ENCODE data around the gene RARG. TPM values are rescaled to one million over a fixed set of nuclear protein-coding genes. Genes with fewer than 3 reads are reported as not detected.

The RARG gene
- total and polyA plus RNA-seq, 2 of the 8 experiments (the other 6 are each of a cell fraction or from before 2014, with no cell fraction given) = 68.6 to 68.9 TPM

- H2BK15ac ChIP-seq (ENCODE audit: low read length) = no peak overlapping the region
- WGBS, 2 experiments (ENCODE audit: extremely low coverage in 1 of 2, insufficient coverage in 1 of 2, insufficient read length in 1 of 2, insufficient replicate concordance in 2 of 2, low coverage in 1 of 2, low lambda C conversion rate in 2 of 2, missing lambda C conversion rate in 1 of 2) = 88% methylated on average over 17 of the region's 19 CpGs; no CpG with 5 or more reads in 1 of the 2 experiments
- no peaks in the 10 kb centered on the region for H3K79me1 ChIP-seq (ENCODE audit: low read depth, low read length)
- FAIRE-seq = no peak
- H3K4me1 ChIP-seq (replicated peaks in 1 of 4; ENCODE audit: control insufficient read depth in 3 of 4, insufficient read depth in 4 of 4, low read length in 3 of 4) = no peaks in the 10 kb centered on the region; a peak in 1 of 7 replicates
- H4K91ac ChIP-seq (replicated peaks; ENCODE audit: insufficient read length, low read length) = no peak overlapping the region
- H3K56ac ChIP-seq (replicated peaks; ENCODE audit: insufficient read length, low read depth, low read length) = no peak overlapping the region
- H3K27me3 ChIP-seq (replicated peaks in 1 of 4; ENCODE audit: control insufficient read depth in 3 of 4, extremely low read depth in 1 of 4, insufficient read depth in 3 of 4, low read length in 3 of 4) = peaks cover 2 to 37% (median 18%) of the 10 kb centered on the region in 4 experiments
- no peak overlapping the region for H3K27ac ChIP-seq (ENCODE audit: low read depth, low read length)
- H4K5ac ChIP-seq (ENCODE audit: insufficient read length, low read depth, low read length) = no peak overlapping the region
- H2BK20ac ChIP-seq (ENCODE audit: low read length) = no peak overlapping the region
- H2BK5ac ChIP-seq (ENCODE audit: low read depth, low read length) = 0 out of 2 replicates have a peak overlapping the region, but pooled peaks have one; percentile 30
- no peak overlapping the region for H2AFZ ChIP-seq (ENCODE audit: low read length)
- no peaks in the 10 kb centered on the region for H3K36me3 ChIP-seq (ENCODE audit: control insufficient read depth in 2 of 4, insufficient read depth in 4 of 4, low read length in 3 of 4)
- no peak overlapping the region for H2BK120ac ChIP-seq (replicated peaks; ENCODE audit: low read depth, low read length)
- H3K14ac ChIP-seq (ENCODE audit: insufficient read length) = no peak overlapping the region
- peak overlapping the region; percentile 43 to 53; a peak in 3 of 4 replicates for H3K4me2 ChIP-seq (ENCODE audit: insufficient read depth in 1 of 2, low read depth in 2 of 2, low read length in 2 of 2)
- H3K4me3 ChIP-seq (ENCODE audit: extremely low read depth in 1 of 4, insufficient read depth in 2 of 4, low read depth in 3 of 4, low read length in 4 of 4) = peak overlapping the region in 1 of 4 experiments; percentile 47; a peak in 1 of 8 replicates
- peak overlapping the region; percentile 72 for H3K4ac ChIP-seq (replicated peaks; ENCODE audit: insufficient read length, low read depth, low read length)
- no peak overlapping the region; the same call in 1 of the 2 replicates for H2AK5ac ChIP-seq (ENCODE audit: low read depth, low read length)
- H3K23ac ChIP-seq (ENCODE audit: insufficient read length) = no peak overlapping the region
- DNase-seq (ENCODE audit: low read depth in 1 of 2, low spot score in 2 of 2) = no peak
- H3K9me3 ChIP-seq (ENCODE audit: insufficient read depth in 2 of 2, low read depth in 1 of 2, low read length in 1 of 2) = no peaks in the 10 kb centered on the region
- H4K8ac ChIP-seq (ENCODE audit: extremely low read depth, insufficient read depth, low read length) = peak overlapping the region; percentile 69
- ChIA-PET POLR2A (ENCODE audit: partially characterized antibody) (interaction anchor here (0.6 to 2.1 kb wide), 16 partner anchors 7 to 190 kb away, joined by 3 to 10 read pairs (median 4); partner anchors contain the start of genes CSAD, ITGB7, MYG1 and SPRYD3), CTCF (ENCODE audit: partially characterized antibody) (interaction anchor here (0.7 to 12.9 kb wide), 39 partner anchors 12 to 159 kb away, joined by 3 to 198 read pairs (median 6); partner anchors contain the start of genes CSAD, ESPL1, ITGB7 and MYG1)
- H3K18ac ChIP-seq (ENCODE audit: extremely low read depth, low read length) = no peak overlapping the region
- H4K20me1 ChIP-seq (replicated peaks in 1 of 2; ENCODE audit: control insufficient read depth in 1 of 2, insufficient read depth in 2 of 2, low read length in 2 of 2) = peaks cover 0 to 4% of the 10 kb centered on the region in 2 experiments
- 0 out of 2 replicates have a peak overlapping the region, but pooled peaks have one; percentile 0 for H2BK12ac ChIP-seq (ENCODE audit: low read depth, low read length)
- H3K79me2 ChIP-seq (ENCODE audit: control insufficient read depth in 1 of 2, insufficient read depth in 2 of 2, low read length in 2 of 2) = no peaks in the 10 kb centered on the region
- peaks cover 2% of the 10 kb centered on the region; the same call in 1 of the 2 replicates for H3K23me2 ChIP-seq (ENCODE audit: low read depth, low read length)
- no peak overlapping the region for H3K9ac ChIP-seq (replicated peaks in 1 of 4; ENCODE audit: extremely low read depth in 1 of 4, low read depth in 3 of 4, low read length in 3 of 4)
- no peak for TF ChIP-seq TEAD4 (IDR thresholded peaks at IDR 0.05; ENCODE audit: low read depth, low read length)
- no peak for TF ChIP-seq EZH2 (IDR thresholded peaks at IDR 0.05; ENCODE audit: low read depth, low read length, severe bottlenecking)
- no peak for TF ChIP-seq ASH2L (IDR thresholded peaks at IDR 0.05; ENCODE audit: low read length)
- no peak for TF ChIP-seq SAP30 (IDR thresholded peaks at IDR 0.05; ENCODE audit: insufficient read depth, insufficient replicate concordance, low read length)
- TF ChIP-seq MAFK (IDR thresholded peaks at IDR 0.05; ENCODE audit: low read depth, low read length) = no peak
- TF ChIP-seq BRCA1 (IDR thresholded peaks at IDR 0.05; ENCODE audit: low read depth, low read length) = no peak
- TF ChIP-seq CTBP2 (IDR thresholded peaks at IDR 0.05; ENCODE audit: borderline replicate concordance, insufficient read depth, insufficient read length, low read length) = no peak
- no peak for TF ChIP-seq BACH1 (IDR thresholded peaks at IDR 0.05; ENCODE audit: low read length)
- no peak for TF ChIP-seq ATF3 (IDR thresholded peaks at IDR 0.05; ENCODE audit: insufficient read depth, low read depth, low read length)
- no peak for TF ChIP-seq JUND (IDR thresholded peaks at IDR 0.05; ENCODE audit: low read length)
- no peak for TF ChIP-seq CHD2 (IDR thresholded peaks at IDR 0.05; ENCODE audit: low read length)
- no peak for TF ChIP-seq JUN (IDR thresholded peaks at IDR 0.05; ENCODE audit: low read depth, low read length)
Observed at GRCh38 chr12:53197011-53197640, 34.9 kb downstream of the RARG start.
